ENCODE data around the gene KREMEN1. TPM values are rescaled to one million over a fixed set of nuclear protein-coding genes. Genes with fewer than 3 reads are reported as not detected.

The KREMEN1 gene
- total RNA-seq, 1 donor from 2014 or later, result 113 TPM

- peak; percentile 73 for DNase-seq
Observed at GRCh38 chr22:29152045-29152953, 79.5 kb downstream of the KREMEN1 start.

DNA sequence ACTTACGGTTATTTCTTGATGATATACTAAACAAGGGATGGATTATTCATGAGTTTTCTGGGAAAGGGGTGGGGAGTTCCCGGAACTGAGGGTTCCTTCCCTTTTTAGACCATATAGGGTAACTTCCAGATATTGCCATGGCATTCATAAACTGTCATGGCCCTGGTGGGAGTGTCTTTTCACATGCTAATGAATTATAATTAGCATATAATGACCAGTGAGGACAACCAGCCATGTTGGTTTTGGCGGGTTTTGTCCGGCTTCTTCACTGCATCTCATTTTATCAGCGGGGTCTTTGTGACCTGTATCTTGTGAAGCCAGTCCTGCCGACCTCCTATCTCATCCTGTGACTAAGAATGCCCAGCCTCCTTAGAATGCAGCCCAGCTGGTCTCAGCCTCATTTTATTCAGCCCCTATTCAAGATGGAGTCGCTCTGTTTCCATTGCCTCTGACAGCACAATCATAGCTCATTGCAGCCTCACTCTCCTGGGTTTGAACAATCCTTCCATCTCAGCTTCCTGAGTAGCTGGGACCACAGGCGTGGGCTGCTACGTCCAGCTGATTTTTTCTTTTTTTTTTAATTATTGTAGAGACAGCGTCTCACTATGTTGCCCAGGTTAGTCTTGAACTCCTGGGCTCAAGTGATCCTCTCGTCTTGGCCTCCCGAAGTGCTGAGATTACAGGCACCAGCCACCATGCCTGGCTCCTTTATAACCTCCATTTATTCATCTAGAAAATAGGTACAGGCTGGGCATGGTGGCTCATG lies 80.3 kb downstream of the KREMEN1 start:
- peak; percentile 71 for DNase-seq

GRCh38 chr22:29154364-29155048 lies 81.7 kb downstream of the KREMEN1 start:
- DNase-seq, result peak; percentile 88

GRCh38 chr22:29155966-29156365 lies 83.1 kb downstream of the KREMEN1 start:
- DNase-seq, result no peak

DNA sequence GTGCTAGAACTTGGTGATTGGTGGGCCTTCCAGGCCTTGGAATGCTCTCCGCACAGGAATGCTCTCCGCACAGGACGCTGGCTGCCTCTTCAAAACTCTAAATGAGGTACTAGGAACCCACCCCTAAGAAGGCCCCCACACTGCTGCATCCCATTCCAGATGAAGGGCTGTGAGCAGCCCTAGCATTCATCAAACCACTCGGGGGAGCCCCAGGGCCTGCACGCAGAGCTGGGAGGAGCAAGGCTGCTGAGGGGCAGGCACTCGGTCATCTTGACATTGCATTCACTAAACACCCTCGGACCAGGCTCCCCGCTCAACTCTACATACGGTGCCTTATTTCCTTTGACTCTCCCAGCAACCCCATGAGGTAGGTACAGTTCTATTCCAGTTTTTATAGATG lies 83.7 kb downstream of the KREMEN1 start:
- peak; percentile 58 for DNase-seq

- no peak for DNase-seq
Observed at GRCh38 chr22:29157759-29158535, 85.1 kb downstream of the KREMEN1 start.

GRCh38 chr22:29158546-29158945 lies 85.7 kb downstream of the KREMEN1 start:
- no peak for DNase-seq

- no peak for DNase-seq
Observed at GRCh38 chr22:29163808-29164207, 91.0 kb downstream of the KREMEN1 start.

GRCh38 chr22:29165321-29166060 lies 92.7 kb downstream of the KREMEN1 start:
- no peak for DNase-seq

GRCh38 chr22:29166180-29166579 lies 93.3 kb downstream of the KREMEN1 start:
- no peak for DNase-seq

DNA sequence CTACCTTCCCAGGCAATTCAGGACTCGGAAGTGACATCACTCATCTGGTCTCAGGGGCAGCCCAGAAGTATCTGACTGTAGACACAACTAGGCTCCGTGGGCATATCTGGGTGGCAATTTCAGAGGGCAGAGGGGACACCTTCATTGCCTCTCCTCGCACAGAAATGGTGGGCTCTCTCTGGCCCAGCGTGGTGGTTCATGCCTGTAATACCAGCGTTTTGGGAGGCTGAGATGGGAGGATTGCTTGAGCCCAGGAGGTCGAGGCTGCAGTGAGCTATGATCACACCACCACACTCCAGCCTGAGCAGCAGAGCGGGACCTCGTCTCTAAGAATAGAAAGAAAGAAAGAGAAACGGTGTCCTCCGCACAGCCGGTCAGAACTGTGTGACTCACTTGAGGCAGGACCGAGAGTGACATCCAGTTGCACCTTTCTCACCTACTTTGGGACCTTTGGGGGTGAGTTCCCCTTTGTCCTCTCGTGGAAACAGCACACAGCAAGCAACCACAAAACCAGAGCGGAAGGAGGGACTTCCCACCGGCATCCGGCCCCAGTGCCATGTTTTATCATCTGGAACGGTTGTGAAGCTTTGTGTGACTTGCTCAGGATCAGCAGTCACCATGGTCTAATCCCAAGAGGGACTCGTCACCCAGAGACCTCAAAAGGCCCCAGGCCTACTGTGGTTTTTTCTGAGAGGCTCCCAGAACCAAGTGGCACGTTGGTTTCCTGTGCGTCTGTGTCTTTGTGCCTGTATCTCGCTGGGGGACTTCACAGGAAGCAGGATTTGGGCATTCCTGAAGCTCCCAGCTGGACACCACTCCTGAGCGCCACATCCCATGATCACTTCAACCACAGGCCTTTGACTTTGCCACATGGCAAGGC lies 94.4 kb downstream of the KREMEN1 start:
- DNase-seq, result no peak

- DNase-seq, result no peak
Observed at GRCh38 chr22:29171721-29172120, 98.9 kb downstream of the KREMEN1 start.

DNA sequence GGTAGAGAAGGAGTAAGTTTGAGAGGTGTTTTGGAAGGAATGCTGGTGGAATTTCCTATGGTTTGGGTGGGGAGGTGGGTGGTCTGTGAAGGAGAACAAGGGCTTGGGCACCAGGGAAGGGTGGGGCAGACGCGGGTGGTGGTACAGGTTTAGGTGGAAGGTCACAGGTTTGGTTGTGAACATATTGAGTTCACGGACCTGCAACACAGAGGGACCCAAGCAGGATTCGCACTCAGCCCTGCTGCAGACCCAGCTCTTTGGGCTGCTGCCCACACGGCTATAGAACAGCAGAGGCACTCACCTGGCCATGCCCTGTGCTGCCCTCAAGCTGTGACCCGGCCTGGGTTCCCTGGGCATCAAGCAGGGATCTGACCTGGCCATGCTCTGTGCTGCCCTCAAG lies 99.4 kb downstream of the KREMEN1 start:
- DNase-seq, result no peak

DNA sequence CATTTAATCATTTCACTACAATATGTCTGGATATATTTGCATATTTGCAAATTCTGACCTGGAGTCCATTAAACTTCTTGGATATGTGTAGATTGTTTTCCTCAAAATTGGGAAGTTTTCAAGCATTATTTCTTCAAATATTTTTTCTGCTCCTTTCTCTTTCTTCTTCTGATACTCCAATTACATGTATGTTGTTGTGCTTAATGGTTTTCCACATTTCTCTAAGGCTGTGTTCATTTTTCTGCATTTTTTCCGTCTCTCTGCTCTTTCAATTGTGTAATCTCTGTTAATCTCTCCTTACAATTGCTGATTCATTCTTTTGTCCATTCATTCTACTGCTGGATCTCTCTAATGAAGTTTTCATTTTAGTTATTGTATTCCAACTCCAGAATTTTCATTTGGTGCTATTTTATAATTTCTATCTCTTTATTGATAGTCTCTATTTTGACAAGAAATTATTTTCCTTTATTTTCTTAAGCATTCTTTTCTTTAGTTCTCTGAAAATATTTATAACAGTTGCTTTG lies 102.5 kb downstream of the KREMEN1 start:
- no peak for DNase-seq

- no peak for DNase-seq
Observed at GRCh38 chr22:29183971-29184848, 111.4 kb downstream of the KREMEN1 start.

DNA sequence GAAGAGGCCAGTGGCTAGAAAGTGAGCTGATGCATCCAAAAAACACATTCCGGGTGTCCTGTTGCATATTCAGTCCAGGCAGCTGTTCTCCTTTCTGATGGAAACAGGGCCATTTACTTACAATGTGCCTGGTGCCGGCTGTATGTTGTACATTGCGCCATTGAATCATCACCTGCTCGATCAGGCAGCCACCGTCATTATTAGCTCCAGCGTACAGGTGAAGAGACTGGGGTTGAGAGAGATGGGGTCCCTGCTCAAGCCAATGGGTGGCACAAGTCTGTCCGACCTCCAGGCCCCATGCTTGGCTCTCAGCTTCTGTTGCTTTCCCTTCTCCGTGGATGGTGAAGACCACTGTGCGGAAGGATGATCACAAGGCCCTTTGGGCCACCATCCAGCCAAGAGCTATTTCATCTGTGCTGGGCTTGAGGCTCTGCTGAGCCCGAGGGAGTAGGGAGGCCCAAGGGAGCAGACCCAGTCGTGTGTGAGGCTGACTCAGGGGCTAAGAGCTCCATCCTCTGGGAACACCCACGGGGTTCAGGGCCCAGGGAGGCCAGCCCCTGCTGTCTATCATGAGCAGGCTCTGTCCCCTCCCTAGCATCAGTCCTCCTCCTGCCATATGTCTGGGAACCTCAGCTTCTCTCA lies 112.1 kb downstream of the KREMEN1 start:
- DNase-seq, result peak; percentile 65

GRCh38 chr22:29186302-29186701 lies 113.5 kb downstream of the KREMEN1 start:
- no peak for DNase-seq

GRCh38 chr22:29187831-29188230 lies 115.0 kb downstream of the KREMEN1 start:
- DNase-seq, result no peak

All from tongue (tissue), 2 donors.